Coronary artery (tissue), 2 donors: ENCODE data around the gene MAL.

ENCODE experiments used
- DNase-seq: peaks from one replicate; pipeline ENCODE4 v3.0.0-alpha.2; 2017; ENCODE audit warnings: low spot score
- H3K27ac ChIP-seq, 2 donors: fragments of 200-600 bp; sonication (generic); one replicate each; pipeline ENCODE4 v1.5.1; 2016 to 2019
- H3K4me3 ChIP-seq: fragments of 200-600 bp; sonication (generic); 2 replicates; pipeline ENCODE4 v1.5.1; 2016; ENCODE audit warnings: mild to moderate bottlenecking, moderate library complexity
- CTCF ChIP-seq: fragments of 200-600 bp; sonication (generic); IDR thresholded peaks from one replicate; pipeline ENCODE4 v1.5.1; 2019; ENCODE audit warnings: antibody characterized with exemption

The MAL gene

GRCh38 chr2:95021023-95021416 is 4.5 kb upstream of the MAL start:
- Histone ChIP-seq H3K27ac (no peak overlapping the region), H3K4me3 (no peak overlapping the region)
- TF ChIP-seq CTCF: no peak
- DNase-seq: no peak

GRCh38 chr2:95021847-95022246 is 3.7 kb upstream of the MAL start:
- Histone ChIP-seq H3K4me3 (no peak overlapping the region), H3K27ac (no peak overlapping the region)
- no peak for DNase-seq
- no peak for TF ChIP-seq CTCF

- DNase-seq: no peak
- Histone ChIP-seq H3K27ac (no peak overlapping the region), H3K4me3 (no peak overlapping the region)
- TF ChIP-seq CTCF: peak; percentile 71
Observed at GRCh38 chr2:95022309-95023221, 2.9 kb upstream of the MAL start.

- no peak for TF ChIP-seq CTCF
- DNase-seq: no peak
- Histone ChIP-seq H3K4me3 (no peak overlapping the region), H3K27ac (no peak overlapping the region)
Observed at GRCh38 chr2:95023222-95023597, 2.3 kb upstream of the MAL start.

GRCh38 chr2:95024371-95024770 is 1.1 kb upstream of the MAL start:
- DNase-seq: no peak
- Histone ChIP-seq H3K4me3 (peak overlapping the region; percentile 72), H3K27ac (no peak overlapping the region)
- TF ChIP-seq CTCF: no peak

GRCh38 chr2:95024960-95025405 is 525 bp upstream of the MAL start:
- H3K4me3 ChIP-seq: peak overlapping the region; percentile 72
- DNase-seq: no peak
- peak overlapping the region in 1 of 2 donors; percentile 71 for H3K27ac ChIP-seq
- TF ChIP-seq CTCF: no peak
